GM23248 (cell line): ENCODE results near the gene EZH2. TPM values are rescaled to one million over a fixed set of nuclear protein-coding genes. Genes with fewer than 3 reads are reported as not detected.

Experiments used
- DNase-seq: peaks from one replicate; pipeline ENCODE4 v3.0.0-alpha.2; 2015
- H2AFZ ChIP-seq: fragments of 200-600 bp; sonication (generic); 2 replicates; pipeline ENCODE4 v1.6.1; 2016; ENCODE audit warnings: antibody characterized with exemption
- H3F3A ChIP-seq: fragments of 200-600 bp; sonication (generic); 2 replicates; pipeline ENCODE4 v1.6.1; 2016; ENCODE audit warnings: mild to moderate bottlenecking, antibody characterized with exemption, mixed run types; ENCODE audit not compliant: insufficient read depth
- H3K27ac ChIP-seq: fragments of 200-600 bp; sonication (generic); 2 replicates; pipeline ENCODE4 v1.5.1; 2016; ENCODE audit warnings: mild to moderate bottlenecking
- H3K27me3 ChIP-seq: fragments of 200-600 bp; sonication (generic); replicated peaks from 2 replicates; pipeline ENCODE4 v1.6.1; 2016; ENCODE audit warnings: mild to moderate bottlenecking; ENCODE audit not compliant: insufficient read depth
- H3K36me3 ChIP-seq: fragments of 200-600 bp; sonication (generic); 2 replicates; pipeline ENCODE4 v1.6.1; 2016; ENCODE audit warnings: low read depth, mild to moderate bottlenecking
- H3K4me1 ChIP-seq: fragments of 200-600 bp; sonication (generic); 2 replicates; pipeline ENCODE4 v1.6.1; 2016; ENCODE audit warnings: mild to moderate bottlenecking; ENCODE audit not compliant: insufficient read depth
- H3K4me2 ChIP-seq: fragments of 200-600 bp; sonication (generic); one replicate; pipeline ENCODE4 v1.6.1; 2016; ENCODE audit warnings: mild to moderate bottlenecking; ENCODE audit not compliant: unreplicated experiment
- H3K4me3 ChIP-seq: fragments of 200-600 bp; sonication (generic); 2 replicates; pipeline ENCODE4 v1.5.1; 2016; ENCODE audit warnings: mild to moderate bottlenecking
- H3K79me2 ChIP-seq: fragments of 200-600 bp; sonication (generic); 2 replicates; pipeline ENCODE4 v1.6.1; 2016; ENCODE audit warnings: mild to moderate bottlenecking; ENCODE audit not compliant: insufficient read depth
- H3K9ac ChIP-seq: fragments of 200-600 bp; sonication (generic); 2 replicates; pipeline ENCODE4 v1.6.1; 2016; ENCODE audit warnings: mild to moderate bottlenecking
- H3K9me2 ChIP-seq: fragments of 200-600 bp; sonication (generic); 2 replicates; pipeline ENCODE4 v1.6.1; 2016; ENCODE audit warnings: mixed run types, mild to moderate bottlenecking, moderate library complexity; ENCODE audit not compliant: insufficient read depth
- H3K9me3 ChIP-seq: fragments of 200-600 bp; sonication (generic); one replicate; pipeline ENCODE4 v1.6.1; 2017; ENCODE audit warnings: low read depth
- H4K20me1 ChIP-seq: fragments of 200-600 bp; sonication (generic); 2 replicates; pipeline ENCODE4 v1.6.0; 2016; ENCODE audit not compliant: insufficient read depth
- EZH2 ChIP-seq: fragments of 200-600 bp; sonication (generic); IDR thresholded peaks from 2 replicates; pipeline ENCODE4 v1.6.1; 2018; ENCODE audit warnings: antibody characterized with exemption, mild to moderate bottlenecking; ENCODE audit not compliant: insufficient read depth, poor library complexity, severe bottlenecking
- EZH2phosphoT487 ChIP-seq: fragments of 200-600 bp; sonication (generic); IDR thresholded peaks from 2 replicates; pipeline ENCODE4 v1.6.1; 2018; ENCODE audit warnings: antibody characterized with exemption, moderate library complexity, mild to moderate bottlenecking, low read depth; ENCODE audit not compliant: insufficient read depth
- WGBS, 2 experiments: methylation state at CpG; one replicate each; pipeline ENCODE4 v1.1.6; 2015 to 2017; ENCODE audit warnings: low lambda C conversion rate in 2 of 2, low coverage in 1 of 2; ENCODE audit errors: missing lambda C conversion rate in 2 of 2; 5-methylcytosine and 5-hydroxymethylcytosine counted together
- in situ Hi-C: fragments of 300-500 bp; cut with MboI; formaldehyde crosslinking; loops from 2 replicates; pipeline ENCODE4 v1.15.0; 2020
- polyA plus RNA-seq: library from polyadenylated mRNA; unstranded; fragments of >200 nt; fragmentation: Nextera tagmentation; extraction: Ambion mirVana; gene quantifications from 2 replicates; pipeline ENCODE4 v1.2.1, GENCODE V29; 2016
- total RNA-seq: library from RNA; depleted of rRNA; stranded (reverse); fragments of >200 nt; shearing (Covaris generic); gene quantifications from 2 replicates; pipeline ENCODE4 v1.2.3, GENCODE V29; 2014

EZH2 gene
- total and polyA plus RNA-seq, 2 experiments from 2014 or later = 7.6 to 9.6 TPM

- Histone ChIP-seq H3K79me2 (no peaks in the 10 kb centered on the region), H3K27me3 (no peaks in the 10 kb centered on the region), H3K9me3 (no peaks in the 10 kb centered on the region), H3K4me2 (no peak overlapping the region), H3K9me2 (no peaks in the 10 kb centered on the region), H3F3A (no peaks in the 10 kb centered on the region), H3K36me3 (no peaks in the 10 kb centered on the region), H3K9ac (no peak overlapping the region), H3K4me3 (no peak overlapping the region), H4K20me1 (no peaks in the 10 kb centered on the region), H3K4me1 (no peaks in the 10 kb centered on the region), H2AFZ (no peak overlapping the region), H3K27ac (no peak overlapping the region)
- 54 to 63% methylated on average over 5 of the region's 5 CpGs for WGBS, 2 experiments
- no peak for DNase-seq
- in situ Hi-C loops = no loop called here
- TF ChIP-seq EZH2 (no peak), EZH2phosphoT487 (no peak)
Observed at GRCh38 chr7:148921189-148921588, 37.1 kb upstream of the EZH2 start.

GRCh38 chr7:148919859-148920258 lies 35.8 kb upstream of the EZH2 start:
- no peaks in the 10 kb centered on the region for H3K79me2 ChIP-seq
- no peaks in the 10 kb centered on the region for H3K36me3 ChIP-seq
- TF ChIP-seq EZH2phosphoT487 (no peak), EZH2 (no peak)
- H3K27me3 ChIP-seq = no peaks in the 10 kb centered on the region
- no peaks in the 10 kb centered on the region for H4K20me1 ChIP-seq
- no peaks in the 10 kb centered on the region for H3K9me3 ChIP-seq
- H3K4me1 ChIP-seq = no peaks in the 10 kb centered on the region
- WGBS, 2 experiments = 90 to 91% methylated on average over 6 of the region's 6 CpGs
- no peak overlapping the region for H3K4me2 ChIP-seq
- no peaks in the 10 kb centered on the region for H3K9me2 ChIP-seq
- H3K4me3 ChIP-seq = no peak overlapping the region
- no peaks in the 10 kb centered on the region for H3F3A ChIP-seq
- no peak overlapping the region for H2AFZ ChIP-seq
- no peak for DNase-seq
- no peak overlapping the region for H3K9ac ChIP-seq
- in situ Hi-C loops = no loop called here
- H3K27ac ChIP-seq = no peak overlapping the region

DNA sequence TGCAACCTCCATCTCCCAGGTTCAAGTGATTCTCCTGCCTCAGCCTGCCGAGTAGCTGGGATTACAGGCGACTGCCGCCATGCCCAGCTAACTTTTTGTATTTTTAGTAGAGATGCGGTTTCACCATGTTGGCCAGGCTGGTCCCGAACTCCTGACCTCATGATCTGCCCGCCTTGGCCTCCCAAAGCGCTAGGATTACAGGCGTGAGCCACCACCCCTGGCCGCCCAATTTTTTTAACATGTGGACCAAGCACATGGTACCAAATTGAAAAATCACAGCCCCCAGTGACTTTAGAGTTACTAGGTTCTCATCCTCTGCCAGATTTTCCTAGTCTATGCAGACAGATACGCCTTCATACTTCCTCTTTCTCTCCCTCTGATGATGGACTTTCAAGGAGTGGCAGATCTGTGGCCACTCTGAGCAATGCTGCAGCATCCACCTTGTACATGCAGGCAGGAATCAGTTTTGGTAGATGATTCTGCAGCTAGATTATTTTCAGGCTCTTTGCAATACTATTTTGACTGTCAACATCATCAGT lies 34.0 kb upstream of the EZH2 start:
- H3F3A ChIP-seq = 0 out of 2 replicates have a peak, but pooled peaks cover 4% of the 10 kb centered on the region
- WGBS, 2 experiments = 70 to 74% methylated on average over 10 of the region's 10 CpGs
- no peak for DNase-seq

GRCh38 chr7:148916186-148916585 lies 32.1 kb upstream of the EZH2 start:
- in situ Hi-C loops = no loop called here
- Histone ChIP-seq H3K27ac (no peak overlapping the region), H3K4me2 (no peak overlapping the region)

More for the DNA sequence above, 34.0 kb upstream of the EZH2 start:
- H2AFZ ChIP-seq = no peak overlapping the region
- no peaks in the 10 kb centered on the region for H3K9me3 ChIP-seq
- H3K9me2 ChIP-seq = no peaks in the 10 kb centered on the region
- H3K27me3 ChIP-seq = no peaks in the 10 kb centered on the region
- TF ChIP-seq EZH2phosphoT487 (no peak), EZH2 (no peak)
- H3K4me1 ChIP-seq = 0 out of 2 replicates have a peak, but pooled peaks cover 6% of the 10 kb centered on the region
- no peaks in the 10 kb centered on the region for H3K36me3 ChIP-seq
- H3K79me2 ChIP-seq = no peaks in the 10 kb centered on the region
- in situ Hi-C loops = no loop called here
- no peak overlapping the region for H3K27ac ChIP-seq
- no peak overlapping the region for H3K4me3 ChIP-seq
- no peaks in the 10 kb centered on the region for H4K20me1 ChIP-seq
- no peak overlapping the region for H3K4me2 ChIP-seq
- no peak overlapping the region for H3K9ac ChIP-seq

More at GRCh38 chr7:148916186-148916585, 32.1 kb upstream of the EZH2 start:
- no peaks in the 10 kb centered on the region for H3K9me3 ChIP-seq
- H3K27me3 ChIP-seq = no peaks in the 10 kb centered on the region; the same call in 1 of the 2 replicates
- H3K9ac ChIP-seq = no peak overlapping the region
- H3K36me3 ChIP-seq = no peaks in the 10 kb centered on the region
- 8 to 24% methylated on average over 1 of the region's 1 CpG for WGBS, 2 experiments
- TF ChIP-seq EZH2phosphoT487 (no peak), EZH2 (no peak)
- peak overlapping the region; percentile 45; the same call in 1 of the 2 replicates for H2AFZ ChIP-seq
- DNase-seq = peak; percentile 35
- H3K4me3 ChIP-seq = no peak overlapping the region
- no peaks in the 10 kb centered on the region for H3K79me2 ChIP-seq
- 0 out of 2 replicates have a peak, but pooled peaks cover 6% of the 10 kb centered on the region for H3K4me1 ChIP-seq
- 0 out of 2 replicates have a peak, but pooled peaks cover 4% of the 10 kb centered on the region for H3F3A ChIP-seq
- no peaks in the 10 kb centered on the region for H4K20me1 ChIP-seq
- no peaks in the 10 kb centered on the region for H3K9me2 ChIP-seq
